Parathyroid adenoma (tissue), 2 donors: ENCODE data around the gene ARHGAP33.

Experiments
- H2AFZ ChIP-seq: fragments of 300-600 bp; sonication (generic); one replicate; pipeline ENCODE4 v1.7.0; 2017; ENCODE audit warnings: antibody characterized with exemption, mild to moderate bottlenecking
- H3K27ac ChIP-seq: fragments of 300-600 bp; sonication (generic); one replicate; pipeline ENCODE4 v1.7.0; 2017
- H3K27me3 ChIP-seq: fragments of 300-600 bp; sonication (generic); one replicate; pipeline ENCODE4 v1.7.0; 2017; ENCODE audit warnings: low read length; ENCODE audit not compliant: control insufficient read depth, insufficient read depth
- H3K36me3 ChIP-seq: fragments of 300-600 bp; sonication (generic); one replicate; pipeline ENCODE4 v1.7.0; 2017; ENCODE audit warnings: low read length; ENCODE audit not compliant: control insufficient read depth, insufficient read depth
- H3K4me1 ChIP-seq: fragments of 300-600 bp; sonication (generic); one replicate; pipeline ENCODE4 v1.7.0; 2017; ENCODE audit warnings: control low read depth
- H3K4me2 ChIP-seq: fragments of 300-600 bp; sonication (generic); one replicate; pipeline ENCODE4 v1.7.0; 2017; ENCODE audit warnings: low read length
- H3K4me3 ChIP-seq: fragments of 300-600 bp; sonication (generic); one replicate; pipeline ENCODE4 v1.7.0; 2017; ENCODE audit warnings: low read depth, low read length
- H3K79me2 ChIP-seq: fragments of 300-600 bp; sonication (generic); one replicate; pipeline ENCODE4 v1.7.0; 2017; ENCODE audit warnings: control low read depth
- H3K9ac ChIP-seq: fragments of 300-600 bp; sonication (generic); one replicate; pipeline ENCODE4 v1.7.0; 2017; ENCODE audit warnings: mild to moderate bottlenecking
- H3K9me3 ChIP-seq: fragments of 300-600 bp; sonication (generic); one replicate; pipeline ENCODE4 v1.7.0; 2017; ENCODE audit warnings: low read length; ENCODE audit not compliant: control insufficient read depth
- CTCF ChIP-seq: fragments of 300-600 bp; sonication (generic); IDR thresholded peaks from one replicate; pipeline ENCODE4 v1.7.0; 2017; ENCODE audit warnings: antibody characterized with exemption, mild to moderate bottlenecking
- donor health status: primary hyperparathyroidism.

The ARHGAP33 gene

GRCh38 chr19:35787227-35787799 is 11.9 kb downstream of the ARHGAP33 start:
- no peaks in the 10 kb centered on the region for H3K36me3 ChIP-seq
- no peak overlapping the region for H2AFZ ChIP-seq
- H3K9ac ChIP-seq = no peak overlapping the region

GRCh38 chr19:35788205-35788960 is 13.0 kb downstream of the ARHGAP33 start:
- Histone ChIP-seq H3K79me2 (no peaks in the 10 kb centered on the region), H3K27ac (no peak overlapping the region), H3K9me3 (no peaks in the 10 kb centered on the region), H3K9ac (no peak overlapping the region), H3K36me3 (no peaks in the 10 kb centered on the region), H3K4me2 (no peak overlapping the region), H3K4me3 (no peak overlapping the region), H2AFZ (no peak overlapping the region), H3K27me3 (no peaks in the 10 kb centered on the region), H3K4me1 (no peaks in the 10 kb centered on the region)
- TF ChIP-seq CTCF = no peak

More at GRCh38 chr19:35787227-35787799, 11.9 kb downstream of the ARHGAP33 start:
- H3K79me2 ChIP-seq = no peaks in the 10 kb centered on the region
- no peak for TF ChIP-seq CTCF
- no peak overlapping the region for H3K27ac ChIP-seq
- no peaks in the 10 kb centered on the region for H3K27me3 ChIP-seq
- no peaks in the 10 kb centered on the region for H3K4me1 ChIP-seq
- no peaks in the 10 kb centered on the region for H3K9me3 ChIP-seq
- no peak overlapping the region for H3K4me2 ChIP-seq
- no peak overlapping the region for H3K4me3 ChIP-seq

GRCh38 chr19:35789195-35789977 is 14.0 kb downstream of the ARHGAP33 start:
- H3K79me2 ChIP-seq = no peaks in the 10 kb centered on the region
- H3K27ac ChIP-seq = no peak overlapping the region
- no peak for TF ChIP-seq CTCF
- no peaks in the 10 kb centered on the region for H3K27me3 ChIP-seq
- no peak overlapping the region for H3K4me2 ChIP-seq
- H3K9ac ChIP-seq = no peak overlapping the region
- no peaks in the 10 kb centered on the region for H3K9me3 ChIP-seq
- no peaks in the 10 kb centered on the region for H3K36me3 ChIP-seq
- H2AFZ ChIP-seq = no peak overlapping the region
- H3K4me1 ChIP-seq = no peaks in the 10 kb centered on the region
- no peak overlapping the region for H3K4me3 ChIP-seq

- no peak overlapping the region for H2AFZ ChIP-seq
Observed at GRCh38 chr19:35789978-35790944, 14.9 kb downstream of the ARHGAP33 start.

More at GRCh38 chr19:35789978-35790944, 14.9 kb downstream of the ARHGAP33 start:
- H3K4me1 ChIP-seq = no peaks in the 10 kb centered on the region
- H3K4me3 ChIP-seq = no peak overlapping the region
- no peak overlapping the region for H3K27ac ChIP-seq
- TF ChIP-seq CTCF = no peak
- no peak overlapping the region for H3K4me2 ChIP-seq
- no peak overlapping the region for H3K9ac ChIP-seq
- no peaks in the 10 kb centered on the region for H3K36me3 ChIP-seq
- no peaks in the 10 kb centered on the region for H3K27me3 ChIP-seq
- no peaks in the 10 kb centered on the region for H3K9me3 ChIP-seq
- no peaks in the 10 kb centered on the region for H3K79me2 ChIP-seq
